Measurements from ENCODE around the gene IQSEC1. TPM values are rescaled to one million over a fixed set of nuclear protein-coding genes. Genes with fewer than 3 reads are reported as not detected.

IQSEC1 gene
- total and polyA plus RNA-seq, 2 experiments from 2014 or later, result 8.0 to 51.9 TPM

- TF ChIP-seq, protein P1, sequence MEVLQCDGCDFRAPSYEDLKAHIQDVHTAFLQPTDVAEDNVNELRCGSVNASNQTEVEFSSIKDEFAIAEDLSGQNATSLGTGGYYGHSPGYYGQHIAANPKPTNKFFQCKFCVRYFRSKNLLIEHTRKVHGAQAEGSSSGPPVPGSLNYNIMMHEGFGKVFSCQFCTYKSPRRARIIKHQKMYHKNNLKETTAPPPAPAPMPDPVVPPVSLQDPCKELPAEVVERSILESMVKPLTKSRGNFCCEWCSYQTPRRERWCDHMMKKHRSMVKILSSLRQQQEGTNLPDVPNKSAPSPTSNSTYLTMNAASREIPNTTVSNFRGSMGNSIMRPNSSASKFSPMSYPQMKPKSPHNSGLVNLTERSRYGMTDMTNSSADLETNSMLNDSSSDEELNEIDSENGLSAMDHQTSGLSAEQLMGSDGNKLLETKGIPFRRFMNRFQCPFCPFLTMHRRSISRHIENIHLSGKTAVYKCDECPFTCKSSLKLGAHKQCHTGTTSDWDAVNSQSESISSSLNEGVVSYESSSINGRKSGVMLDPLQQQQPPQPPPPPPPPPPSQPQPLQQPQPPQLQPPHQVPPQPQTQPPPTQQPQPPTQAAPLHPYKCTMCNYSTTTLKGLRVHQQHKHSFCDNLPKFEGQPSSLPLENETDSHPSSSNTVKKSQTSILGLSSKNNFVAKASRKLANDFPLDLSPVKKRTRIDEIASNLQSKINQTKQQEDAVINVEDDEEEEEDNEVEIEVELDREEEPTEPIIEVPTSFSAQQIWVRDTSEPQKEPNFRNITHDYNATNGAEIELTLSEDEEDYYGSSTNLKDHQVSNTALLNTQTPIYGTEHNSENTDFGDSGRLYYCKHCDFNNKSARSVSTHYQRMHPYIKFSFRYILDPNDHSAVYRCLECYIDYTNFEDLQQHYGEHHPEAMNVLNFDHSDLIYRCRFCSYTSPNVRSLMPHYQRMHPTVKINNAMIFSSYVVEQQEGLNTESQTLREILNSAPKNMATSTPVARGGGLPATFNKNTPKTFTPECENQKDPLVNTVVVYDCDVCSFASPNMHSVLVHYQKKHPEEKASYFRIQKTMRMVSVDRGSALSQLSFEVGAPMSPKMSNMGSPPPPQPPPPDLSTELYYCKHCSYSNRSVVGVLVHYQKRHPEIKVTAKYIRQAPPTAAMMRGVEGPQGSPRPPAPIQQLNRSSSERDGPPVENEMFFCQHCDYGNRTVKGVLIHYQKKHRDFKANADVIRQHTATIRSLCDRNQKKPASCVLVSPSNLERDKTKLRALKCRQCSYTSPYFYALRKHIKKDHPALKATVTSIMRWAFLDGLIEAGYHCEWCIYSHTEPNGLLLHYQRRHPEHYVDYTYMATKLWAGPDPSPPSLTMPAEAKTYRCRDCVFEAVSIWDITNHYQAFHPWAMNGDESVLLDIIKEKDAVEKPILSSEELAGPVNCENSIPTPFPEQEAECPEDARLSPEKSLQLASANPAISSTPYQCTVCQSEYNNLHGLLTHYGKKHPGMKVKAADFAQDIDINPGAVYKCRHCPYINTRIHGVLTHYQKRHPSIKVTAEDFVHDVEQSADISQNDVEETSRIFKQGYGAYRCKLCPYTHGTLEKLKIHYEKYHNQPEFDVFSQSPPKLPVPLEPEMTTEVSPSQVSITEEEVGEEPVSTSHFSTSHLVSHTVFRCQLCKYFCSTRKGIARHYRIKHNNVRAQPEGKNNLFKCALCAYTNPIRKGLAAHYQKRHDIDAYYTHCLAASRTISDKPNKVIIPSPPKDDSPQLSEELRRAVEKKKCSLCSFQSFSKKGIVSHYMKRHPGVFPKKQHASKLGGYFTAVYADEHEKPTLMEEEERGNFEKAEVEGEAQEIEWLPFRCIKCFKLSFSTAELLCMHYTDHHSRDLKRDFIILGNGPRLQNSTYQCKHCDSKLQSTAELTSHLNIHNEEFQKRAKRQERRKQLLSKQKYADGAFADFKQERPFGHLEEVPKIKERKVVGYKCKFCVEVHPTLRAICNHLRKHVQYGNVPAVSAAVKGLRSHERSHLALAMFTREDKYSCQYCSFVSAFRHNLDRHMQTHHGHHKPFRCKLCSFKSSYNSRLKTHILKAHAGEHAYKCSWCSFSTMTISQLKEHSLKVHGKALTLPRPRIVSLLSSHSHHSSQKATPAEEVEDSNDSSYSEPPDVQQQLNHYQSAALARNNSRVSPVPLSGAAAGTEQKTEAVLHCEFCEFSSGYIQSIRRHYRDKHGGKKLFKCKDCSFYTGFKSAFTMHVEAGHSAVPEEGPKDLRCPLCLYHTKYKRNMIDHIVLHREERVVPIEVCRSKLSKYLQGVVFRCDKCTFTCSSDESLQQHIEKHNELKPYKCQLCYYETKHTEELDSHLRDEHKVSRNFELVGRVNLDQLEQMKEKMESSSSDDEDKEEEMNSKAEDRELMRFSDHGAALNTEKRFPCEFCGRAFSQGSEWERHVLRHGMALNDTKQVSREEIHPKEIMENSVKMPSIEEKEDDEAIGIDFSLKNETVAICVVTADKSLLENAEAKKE (CRISPR knock-in tag; IDR thresholded peaks at IDR 0.05), result no peak
These were observed 38.4 kb downstream of the IQSEC1 start (continued) for GRCh38 chr3:13034861-13035260.

DNA sequence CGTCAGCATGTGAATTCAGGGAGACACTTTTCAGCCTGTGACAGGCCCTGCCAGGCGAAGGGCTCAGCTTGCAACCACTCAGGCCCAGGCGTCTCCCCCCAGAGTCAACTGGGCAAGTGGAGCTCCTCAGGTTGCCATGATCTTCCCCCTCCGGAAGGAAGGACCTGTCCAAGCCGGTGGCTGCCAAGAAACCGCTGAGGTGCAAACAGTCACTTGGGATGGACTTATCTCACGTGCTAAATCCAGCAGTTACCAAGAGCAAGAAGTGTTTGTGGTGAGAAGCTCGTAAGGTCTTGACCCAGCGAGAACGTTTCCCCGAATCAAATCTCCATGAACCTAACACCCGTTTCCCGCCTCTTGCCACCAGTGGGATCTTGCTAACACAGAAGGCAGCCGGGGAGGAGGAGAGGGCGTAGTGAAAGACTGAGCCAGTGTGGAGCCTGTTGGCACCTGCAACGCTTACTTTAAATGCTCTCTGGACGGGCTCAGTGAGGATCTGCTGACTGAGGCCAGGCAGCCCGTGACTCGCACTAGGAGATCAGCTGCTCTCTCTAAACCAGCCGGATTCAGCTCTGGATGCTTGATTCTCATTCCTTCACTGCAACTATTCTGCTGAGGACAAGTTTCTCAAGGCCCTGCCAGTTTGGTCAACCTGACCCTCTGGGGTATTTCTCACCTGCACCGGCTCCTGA is 39.0 kb downstream of the IQSEC1 start:
- Histone ChIP-seq H3K4me2 (no peak overlapping the region), H3K27me3 (ENCODE audit: insufficient read depth) (no peaks in the 10 kb centered on the region), H3K9me2 (ENCODE audit: insufficient read depth) (no peaks in the 10 kb centered on the region), H3F3A (replicated peaks; ENCODE audit: low read depth) (no peaks in the 10 kb centered on the region), H4K20me1 (replicated peaks; ENCODE audit: insufficient read depth) (no peaks in the 10 kb centered on the region), H3K36me3 (ENCODE audit: insufficient read depth) (no peaks in the 10 kb centered on the region), H3K79me2 (replicated peaks; ENCODE audit: insufficient read depth) (no peaks in the 10 kb centered on the region), H3K4me3 (no peak overlapping the region), H3K27ac (ENCODE audit: low read depth) (no peak overlapping the region), H3K4me1 (ENCODE audit: insufficient read depth) (no peaks in the 10 kb centered on the region), H2AFZ (no peak overlapping the region)
- Mint-ChIP-seq H3K27ac (no peak overlapping the region), H3K27me3 (ENCODE audit: insufficient read depth, low read depth, poor library complexity) (peaks cover 7% of the 10 kb centered on the region), H3K9me3 (no peaks in the 10 kb centered on the region), H3K4me1 (peaks cover 10% of the 10 kb centered on the region), H3K4me3 (no peak overlapping the region), H3K36me3 (ENCODE audit: low read depth) (no peaks in the 10 kb centered on the region)
- DNase-seq (ENCODE audit: low spot score), result no peak
- TF ChIP-seq POLR2AphosphoS5 (IDR thresholded peaks at IDR 0.05; ENCODE audit: low read depth) (no peak), EZH2phosphoT487 (IDR thresholded peaks at IDR 0.05; ENCODE audit: unreplicated experiment) (no peak), JUNB (IDR thresholded peaks at IDR 0.05; ENCODE audit: unreplicated experiment) (no peak), STAT1 (IDR thresholded peaks at IDR 0.05; ENCODE audit: unreplicated experiment) (no peak)
- TF ChIP-seq, protein P1 (CRISPR knock-in tag; IDR thresholded peaks at IDR 0.05), result no peak
- ATAC-seq, result no peak
